OCI-LY3 (cell line): ENCODE measurements around the gene SKAP2.

Experiments
- H2AFZ ChIP-seq: fragments of 200-600, 300-600 bp; shearing (Covaris generic); 2 replicates; pipeline ENCODE4 v1.6.0; 2014; ENCODE audit warnings: antibody characterized with exemption, low read depth, low read length
- H3K27ac ChIP-seq: fragments of 200-600, 300-600 bp; sonication (generic); 2 replicates; pipeline ENCODE4 v1.5.1; 2014; ENCODE audit warnings: mild to moderate bottlenecking, low read length, moderate library complexity, mixed read lengths
- H3K27me3 ChIP-seq: fragments of 200-600, 300-600 bp; sonication (generic); 2 replicates; pipeline ENCODE4 v1.6.1; 2014; ENCODE audit warnings: low read depth, low read length, mixed read lengths
- H3K36me3 ChIP-seq: fragments of 200-600, 300-600 bp; sonication (generic); replicated peaks from 2 replicates; pipeline ENCODE3; 2014; ENCODE audit warnings: low read depth, low read length, mixed read lengths
- H3K4me1 ChIP-seq: fragments of 300-600, 200-600 bp; sonication (generic); 2 replicates; pipeline ENCODE4 v1.6.1; 2014; ENCODE audit warnings: low read length, mixed read lengths
- H3K4me2 ChIP-seq: fragments of 200-600, 300-600 bp; sonication (generic); 2 replicates; pipeline ENCODE4 v1.6.1; 2014; ENCODE audit warnings: low read length, mixed read lengths
- H3K4me3 ChIP-seq: fragments of 300-600, 200-600 bp; sonication (generic); 2 replicates; pipeline ENCODE4 v1.5.1; 2014; ENCODE audit warnings: antibody characterized with exemption, mild to moderate bottlenecking, low read length, moderate library complexity
- H3K79me2 ChIP-seq: fragments of 300-600, 200-600 bp; shearing (Covaris generic); 2 replicates; pipeline ENCODE4 v1.6.1; 2014; ENCODE audit warnings: mild to moderate bottlenecking, low read length, mixed read lengths
- H3K9ac ChIP-seq: fragments of 300-600, 200-600 bp; shearing (Covaris generic); 2 replicates; pipeline ENCODE4 v1.6.0; 2014; ENCODE audit warnings: mild to moderate bottlenecking, low read length, moderate library complexity
- H3K9me3 ChIP-seq: fragments of 200-600, 300-600 bp; shearing (Covaris generic); 2 replicates; pipeline ENCODE4 v1.6.1; 2014; ENCODE audit warnings: low read length, mixed read lengths; ENCODE audit not compliant: insufficient read depth
- H4K20me1 ChIP-seq: fragments of 200-600, 300-600 bp; sonication (generic); 2 replicates; pipeline ENCODE4 v1.6.1; 2016; ENCODE audit warnings: low read length, mixed read lengths; ENCODE audit not compliant: insufficient read depth
- CTCF ChIP-seq: fragments of 200-600, 300-600 bp; sonication (generic); IDR thresholded peaks from 2 replicates; pipeline ENCODE4 v1.5.1; 2014; ENCODE audit warnings: antibody characterized with exemption, low read length, low read depth
- EZH2phosphoT487 ChIP-seq: fragments of 200-600 bp; shearing (Covaris generic); IDR thresholded peaks from 2 replicates; pipeline ENCODE4 v1.6.1; 2018; ENCODE audit warnings: antibody characterized with exemption, mixed run types, low read depth

Gene SKAP2

GRCh38 chr7:26633557-26633956 is 230.8 kb downstream of the SKAP2 start:
- H3K9me3 ChIP-seq = no peaks in the 10 kb centered on the region
- H3K27ac ChIP-seq = no peak overlapping the region
- H3K9ac ChIP-seq = no peak overlapping the region
- H3K79me2 ChIP-seq = no peaks in the 10 kb centered on the region
- no peaks in the 10 kb centered on the region for H3K27me3 ChIP-seq
- no peaks in the 10 kb centered on the region for H4K20me1 ChIP-seq
- no peak overlapping the region for H3K4me2 ChIP-seq
- H2AFZ ChIP-seq = no peak overlapping the region
- H3K4me3 ChIP-seq = no peak overlapping the region
- H3K4me1 ChIP-seq = no peaks in the 10 kb centered on the region
- no peaks in the 10 kb centered on the region for H3K36me3 ChIP-seq
- TF ChIP-seq CTCF = no peak
- TF ChIP-seq EZH2phosphoT487 = no peak

GRCh38 chr7:26631601-26632000 is 232.8 kb downstream of the SKAP2 start:
- Histone ChIP-seq H3K4me3 (no peak overlapping the region), H2AFZ (no peak overlapping the region), H3K27me3 (no peaks in the 10 kb centered on the region), H3K27ac (no peak overlapping the region), H3K36me3 (no peaks in the 10 kb centered on the region), H3K9me3 (no peaks in the 10 kb centered on the region), H4K20me1 (no peaks in the 10 kb centered on the region), H3K4me2 (no peak overlapping the region), H3K9ac (no peak overlapping the region), H3K79me2 (no peaks in the 10 kb centered on the region), H3K4me1 (no peaks in the 10 kb centered on the region)
- TF ChIP-seq EZH2phosphoT487 = no peak
- no peak for TF ChIP-seq CTCF

- Histone ChIP-seq H3K4me3 (no peak overlapping the region), H3K36me3 (no peaks in the 10 kb centered on the region), H3K4me2 (no peak overlapping the region), H3K27ac (no peak overlapping the region), H3K9me3 (no peaks in the 10 kb centered on the region), H3K9ac (no peak overlapping the region), H3K27me3 (no peaks in the 10 kb centered on the region), H2AFZ (no peak overlapping the region), H3K79me2 (no peaks in the 10 kb centered on the region), H3K4me1 (no peaks in the 10 kb centered on the region), H4K20me1 (no peaks in the 10 kb centered on the region)
- TF ChIP-seq CTCF (no peak), EZH2phosphoT487 (no peak)
Measured at GRCh38 chr7:26630941-26631580, 233.3 kb downstream of the SKAP2 start.

GRCh38 chr7:26630361-26630760 is 234.0 kb downstream of the SKAP2 start:
- no peaks in the 10 kb centered on the region for H3K36me3 ChIP-seq
- H3K27ac ChIP-seq = no peak overlapping the region
- no peaks in the 10 kb centered on the region for H4K20me1 ChIP-seq
- no peak overlapping the region for H3K4me2 ChIP-seq
- no peaks in the 10 kb centered on the region for H3K27me3 ChIP-seq
- no peak overlapping the region for H2AFZ ChIP-seq
- no peaks in the 10 kb centered on the region for H3K79me2 ChIP-seq
- no peak overlapping the region for H3K9ac ChIP-seq
- H3K4me1 ChIP-seq = no peaks in the 10 kb centered on the region
- no peak for TF ChIP-seq CTCF
- no peaks in the 10 kb centered on the region for H3K9me3 ChIP-seq
- H3K4me3 ChIP-seq = no peak overlapping the region
